HEK293 (cell line): ENCODE data around the gene TNFAIP3.

ENCODE experiments used
- CTCF ChIA-PET: fragments of 350-600 bp; formaldehyde crosslinking; extraction: SDS; loops from one replicate; lab custom pipeline; 2021; ENCODE audit warnings: antibody characterized with exemption; lab: Yijun Ruan, JAX
- POLR2A ChIA-PET: fragments of 300-600 bp; formaldehyde crosslinking; extraction: SDS; loops from one replicate; lab custom pipeline; 2020; ENCODE audit warnings: antibody characterized with exemption, inconsistent platforms; lab: Yijun Ruan, JAX
- H3K27ac ChIP-seq: fragments of 200-500 bp; sonication (Bioruptor generic); 2 replicates; pipeline ENCODE4 v1.5.1; 2014; ENCODE audit warnings: low read depth, low read length, control low read depth, inconsistent platforms; ENCODE audit errors: extremely low read depth
- H3K36me3 ChIP-seq, 2 experiments: fragments of 200-500 bp in 1 of 2; sonication (Bioruptor generic) in 1 of 2; 1 replicate in 1 of 2; 2 replicates in 1 of 2; pipeline ENCODE4 v1.5.1; 2014 to 2017; ENCODE audit warnings: inconsistent platforms in 2 of 2, low read length in 2 of 2; ENCODE audit not compliant: control insufficient read depth in 2 of 2, insufficient read depth in 1 of 2
- H3K4me1 ChIP-seq: fragments of 200-500 bp; sonication (Bioruptor generic); 2 replicates; pipeline ENCODE4 v1.5.1; 2014; ENCODE audit warnings: mild to moderate bottlenecking, low read length, inconsistent platforms; ENCODE audit not compliant: control insufficient read depth, insufficient read depth
- H3K4me3 ChIP-seq: 2 replicates; pipeline ENCODE4 v1.5.1; 2011; ENCODE audit warnings: low read depth, mild to moderate bottlenecking, control low read depth, low read length, moderate library complexity
- H3K9me3 ChIP-seq: fragments of 200-500 bp; sonication (Bioruptor generic); 2 replicates; pipeline ENCODE4 v1.5.1; 2014; ENCODE audit warnings: low read depth, low read length, inconsistent platforms; ENCODE audit not compliant: control insufficient read depth, insufficient read depth
- MEIS1 ChIP-seq: sonication (generic); formaldehyde crosslinking; IDR thresholded peaks from 2 replicates; pipeline ENCODE4 v1.8.1; 2022; ENCODE audit warnings: missing genetic modification reagents, mild to moderate bottlenecking, borderline replicate concordance
- OSR2 ChIP-seq: fragments of 450-650 bp; formaldehyde crosslinking; IDR thresholded peaks from 2 replicates; pipeline ENCODE4 v1.5.1; 2016; ENCODE audit warnings: missing biosample characterization, missing genetic modification characterization
- PRDM6 ChIP-seq: fragments of 450-650 bp; formaldehyde crosslinking; IDR thresholded peaks from 2 replicates; pipeline ENCODE4 v1.5.1; 2017; ENCODE audit warnings: missing biosample characterization, missing genetic modification characterization
- REPIN1 ChIP-seq: fragments of 450-650 bp; formaldehyde crosslinking; IDR thresholded peaks from 2 replicates; pipeline ENCODE4 v1.5.1; 2017; ENCODE audit warnings: missing biosample characterization, missing genetic modification characterization, low read depth
- TRIM28 ChIP-seq: IDR thresholded peaks from 2 replicates; pipeline ENCODE4 v1.6.1; 2011; ENCODE audit warnings: low read length, control low read depth, borderline replicate concordance
- YY2 ChIP-seq: fragments of 450-650 bp; formaldehyde crosslinking; IDR thresholded peaks from 2 replicates; pipeline ENCODE4 v1.5.1; 2016; ENCODE audit warnings: missing biosample characterization, missing genetic modification characterization
- ZFP37 ChIP-seq: fragments of 450-650 bp; formaldehyde crosslinking; IDR thresholded peaks from 2 replicates; pipeline ENCODE4 v1.5.1; 2016; ENCODE audit warnings: missing biosample characterization, missing genetic modification characterization
- ZNF112 ChIP-seq: fragments of 450-650 bp; formaldehyde crosslinking; IDR thresholded peaks from 2 replicates; pipeline ENCODE4 v1.5.0; 2017; ENCODE audit warnings: missing biosample characterization, missing genetic modification characterization
- ZNF157 ChIP-seq: fragments of 450-650 bp; formaldehyde crosslinking; IDR thresholded peaks from 2 replicates; pipeline ENCODE4 v1.5.1; 2016; ENCODE audit warnings: missing biosample characterization, missing genetic modification characterization
- ZNF16 ChIP-seq: fragments of 450-650 bp; formaldehyde crosslinking; IDR thresholded peaks from 2 replicates; pipeline ENCODE4 v1.5.1; 2016; ENCODE audit warnings: low read depth, missing biosample characterization, missing genetic modification characterization
- ZNF169 ChIP-seq: fragments of 450-650 bp; formaldehyde crosslinking; IDR thresholded peaks from 2 replicates; pipeline ENCODE4 v1.5.1; 2016; ENCODE audit warnings: missing biosample characterization, missing genetic modification characterization
- ZNF175 ChIP-seq: fragments of 450-650 bp; formaldehyde crosslinking; IDR thresholded peaks from 2 replicates; pipeline ENCODE4 v1.5.1; 2016; ENCODE audit warnings: missing biosample characterization, missing genetic modification characterization
- ZNF19 ChIP-seq: fragments of 450-650 bp; formaldehyde crosslinking; IDR thresholded peaks from 2 replicates; pipeline ENCODE4; 2016; ENCODE audit warnings: missing biosample characterization, missing genetic modification characterization, low read depth
- ZNF23 ChIP-seq: fragments of 450-650 bp; formaldehyde crosslinking; IDR thresholded peaks from 2 replicates; pipeline ENCODE4 v1.5.1; 2016; ENCODE audit warnings: missing biosample characterization, missing genetic modification characterization, borderline replicate concordance
- ZNF266 ChIP-seq: fragments of 450-650 bp; formaldehyde crosslinking; IDR thresholded peaks from 2 replicates; pipeline ENCODE4 v1.5.1; 2016; ENCODE audit warnings: missing biosample characterization, missing genetic modification characterization, low read depth
- ZNF391 ChIP-seq: fragments of 450-650 bp; formaldehyde crosslinking; IDR thresholded peaks from 2 replicates; pipeline ENCODE4 v1.5.1; 2016; ENCODE audit warnings: low read depth, missing biosample characterization, missing genetic modification characterization, borderline replicate concordance
- ZNF513 ChIP-seq: fragments of 450-650 bp; IDR thresholded peaks from 2 replicates; pipeline ENCODE4 v1.5.1; 2018; ENCODE audit warnings: missing biosample characterization, missing genetic modification characterization
- ZNF544 ChIP-seq: fragments of 450-650 bp; formaldehyde crosslinking; IDR thresholded peaks from 2 replicates; pipeline ENCODE4 v1.5.0; 2017; ENCODE audit warnings: missing biosample characterization, missing genetic modification characterization
- ZNF558 ChIP-seq: fragments of 450-650 bp; formaldehyde crosslinking; IDR thresholded peaks from 2 replicates; pipeline ENCODE4 v1.5.1; 2016; ENCODE audit warnings: missing biosample characterization, missing genetic modification characterization
- ZNF561 ChIP-seq: fragments of 450-650 bp; IDR thresholded peaks from 2 replicates; pipeline ENCODE4 v1.5.1; 2018; ENCODE audit warnings: missing biosample characterization, missing genetic modification characterization, borderline replicate concordance
- ZNF624 ChIP-seq: fragments of 450-650 bp; formaldehyde crosslinking; IDR thresholded peaks from 2 replicates; pipeline ENCODE4 v1.5.1; 2017; ENCODE audit warnings: missing biosample characterization, missing genetic modification characterization
- ZNF629 ChIP-seq: fragments of 450-650 bp; formaldehyde crosslinking; IDR thresholded peaks from 2 replicates; pipeline ENCODE4 v1.5.1; 2017; ENCODE audit warnings: missing biosample characterization, missing genetic modification characterization
- ZNF654 ChIP-seq: fragments of 450-650 bp; formaldehyde crosslinking; IDR thresholded peaks from 2 replicates; pipeline ENCODE4 v1.5.1; 2016; ENCODE audit warnings: low read depth, missing biosample characterization, missing genetic modification characterization
- ZNF747 ChIP-seq: fragments of 450-650 bp; formaldehyde crosslinking; IDR thresholded peaks from 2 replicates; pipeline ENCODE4 v1.5.1; 2016; ENCODE audit warnings: missing biosample characterization, missing genetic modification characterization
- ZNF76 ChIP-seq: fragments of 450-650 bp; formaldehyde crosslinking; IDR thresholded peaks from 2 replicates; pipeline ENCODE4; 2016; ENCODE audit warnings: low read depth, missing biosample characterization, missing genetic modification characterization, borderline replicate concordance
- TF ChIP-seq, protein P1 (sequence below): fragments of 450-650 bp; formaldehyde crosslinking; IDR thresholded peaks from 2 replicates; pipeline ENCODE4 v1.5.1; 2017; ENCODE audit warnings: missing biosample characterization, missing genetic modification characterization
- TF ChIP-seq, protein P2 (sequence below): fragments of 450-650 bp; formaldehyde crosslinking; IDR thresholded peaks from 2 replicates; pipeline ENCODE4 v1.5.1; 2016; ENCODE audit warnings: missing biosample characterization, missing genetic modification characterization, low read depth

TNFAIP3 gene

GRCh38 chr6:137879885-137880745 is 13.1 kb downstream of the TNFAIP3 start:
- no peak overlapping the region for H3K27ac ChIP-seq
- CTCF ChIA-PET = interaction anchor here (2.5 kb wide), 1 partner anchor 13 kb away, joined by 11 read pairs; the partner anchor contains the start of gene TNFAIP3
- TF ChIP-seq ZNF157 (tag by site-specific recombination) (no peak), ZNF76 (tag by site-specific recombination) (no peak), MEIS1 (no peak), ZNF558 (tag by site-specific recombination) (no peak), ZNF544 (tag by site-specific recombination) (no peak), ZFP37 (tag by site-specific recombination) (no peak), ZNF513 (no peak), OSR2 (tag by site-specific recombination) (no peak), TRIM28 (no peak), ZNF654 (tag by site-specific recombination) (no peak), PRDM6 (tag by site-specific recombination) (no peak), ZNF16 (no peak)
- TF ChIP-seq, protein P1, sequence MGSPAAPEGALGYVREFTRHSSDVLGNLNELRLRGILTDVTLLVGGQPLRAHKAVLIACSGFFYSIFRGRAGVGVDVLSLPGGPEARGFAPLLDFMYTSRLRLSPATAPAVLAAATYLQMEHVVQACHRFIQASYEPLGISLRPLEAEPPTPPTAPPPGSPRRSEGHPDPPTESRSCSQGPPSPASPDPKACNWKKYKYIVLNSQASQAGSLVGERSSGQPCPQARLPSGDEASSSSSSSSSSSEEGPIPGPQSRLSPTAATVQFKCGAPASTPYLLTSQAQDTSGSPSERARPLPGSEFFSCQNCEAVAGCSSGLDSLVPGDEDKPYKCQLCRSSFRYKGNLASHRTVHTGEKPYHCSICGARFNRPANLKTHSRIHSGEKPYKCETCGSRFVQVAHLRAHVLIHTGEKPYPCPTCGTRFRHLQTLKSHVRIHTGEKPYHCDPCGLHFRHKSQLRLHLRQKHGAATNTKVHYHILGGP (tag by site-specific recombination) = no peak
- TF ChIP-seq, all 188 proteins: peak for 0
- no peaks in the 10 kb centered on the region for H3K4me1 ChIP-seq
- H3K4me3 ChIP-seq = no peak overlapping the region
- POLR2A ChIA-PET = no interaction called here
- H3K36me3 ChIP-seq = peaks cover 0 to 75% of the 10 kb centered on the region in 2 experiments; a peak in 1 of 3 replicates
- H3K9me3 ChIP-seq = no peaks in the 10 kb centered on the region

DNA sequence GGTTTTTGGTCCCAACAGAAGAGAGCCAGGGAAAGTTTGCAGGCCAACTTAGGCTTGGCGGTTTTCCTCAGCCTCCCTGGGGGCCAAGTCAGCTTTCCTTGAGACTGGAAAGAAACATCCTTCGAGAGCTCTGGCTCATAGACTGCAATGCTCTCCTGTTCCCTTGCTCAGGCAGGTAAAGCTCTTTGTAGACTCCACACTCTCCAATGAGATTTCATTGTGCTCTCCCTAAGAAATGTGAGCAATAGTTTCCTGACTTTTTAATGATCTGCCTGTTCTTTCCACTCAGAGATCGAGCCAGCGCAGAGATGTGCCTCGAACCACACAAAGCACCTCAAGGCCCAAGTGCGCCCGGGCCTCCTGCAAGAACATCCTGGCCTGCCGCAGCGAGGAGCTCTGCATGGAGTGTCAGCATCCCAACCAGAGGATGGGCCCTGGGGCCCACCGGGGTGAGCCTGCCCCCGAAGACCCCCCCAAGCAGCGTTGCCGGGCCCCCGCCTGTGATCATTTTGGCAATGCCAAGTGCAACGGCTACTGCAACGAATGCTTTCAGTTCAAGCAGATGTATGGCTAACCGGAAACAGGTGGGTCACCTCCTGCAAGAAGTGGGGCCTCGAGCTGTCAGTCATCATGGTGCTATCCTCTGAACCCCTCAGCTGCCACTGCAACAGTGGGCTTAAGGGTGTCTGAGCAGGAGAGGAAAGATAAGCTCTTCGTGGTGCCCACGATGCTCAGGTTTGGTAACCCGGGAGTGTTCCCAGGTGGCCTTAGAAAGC is 13.9 kb downstream of the TNFAIP3 start:
- POLR2A ChIA-PET = no interaction called here
- H3K4me1 ChIP-seq = no peaks in the 10 kb centered on the region
- CTCF ChIA-PET = interaction anchor here (1.5 to 1.8 kb wide), 2 partner anchors 14 to 64 kb away, joined by 6 to 8 read pairs; partner anchors contain the start of gene TNFAIP3
- H3K27ac ChIP-seq = no peak overlapping the region
- H3K4me3 ChIP-seq = no peak overlapping the region
- H3K36me3 ChIP-seq = peaks cover 0 to 66% of the 10 kb centered on the region in 2 experiments; a peak in 1 of 3 replicates
- H3K9me3 ChIP-seq = no peaks in the 10 kb centered on the region
- TF ChIP-seq YY2 (tag by site-specific recombination) (no peak), ZNF747 (tag by site-specific recombination) (no peak), ZNF19 (tag by site-specific recombination) (no peak), ZNF266 (no peak), ZNF391 (tag by site-specific recombination) (no peak), ZNF112 (tag by site-specific recombination) (no peak), ZNF23 (tag by site-specific recombination) (no peak), ZNF561 (tag by site-specific recombination) (no peak), ZNF175 (no peak), ZNF629 (tag by site-specific recombination) (no peak), ZNF169 (no peak), REPIN1 (no peak), ZNF624 (tag by site-specific recombination) (no peak)
- TF ChIP-seq, protein P2, sequence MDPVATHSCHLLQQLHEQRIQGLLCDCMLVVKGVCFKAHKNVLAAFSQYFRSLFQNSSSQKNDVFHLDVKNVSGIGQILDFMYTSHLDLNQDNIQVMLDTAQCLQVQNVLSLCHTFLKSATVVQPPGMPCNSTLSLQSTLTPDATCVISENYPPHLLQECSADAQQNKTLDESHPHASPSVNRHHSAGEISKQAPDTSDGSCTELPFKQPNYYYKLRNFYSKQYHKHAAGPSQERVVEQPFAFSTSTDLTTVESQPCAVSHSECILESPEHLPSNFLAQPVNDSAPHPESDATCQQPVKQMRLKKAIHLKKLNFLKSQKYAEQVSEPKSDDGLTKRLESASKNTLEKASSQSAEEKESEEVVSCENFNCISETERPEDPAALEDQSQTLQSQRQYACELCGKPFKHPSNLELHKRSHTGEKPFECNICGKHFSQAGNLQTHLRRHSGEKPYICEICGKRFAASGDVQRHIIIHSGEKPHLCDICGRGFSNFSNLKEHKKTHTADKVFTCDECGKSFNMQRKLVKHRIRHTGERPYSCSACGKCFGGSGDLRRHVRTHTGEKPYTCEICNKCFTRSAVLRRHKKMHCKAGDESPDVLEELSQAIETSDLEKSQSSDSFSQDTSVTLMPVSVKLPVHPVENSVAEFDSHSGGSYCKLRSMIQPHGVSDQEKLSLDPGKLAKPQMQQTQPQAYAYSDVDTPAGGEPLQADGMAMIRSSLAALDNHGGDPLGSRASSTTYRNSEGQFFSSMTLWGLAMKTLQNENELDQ (tag by site-specific recombination) = no peak
